ENCODE data around the gene DYNAP. TPM values are rescaled to one million over a fixed set of nuclear protein-coding genes. Genes with fewer than 3 reads are reported as not detected.

Gene DYNAP
- not detected in 2 replicates for total RNA-seq
- long read RNA-seq = 0 reads

- Mint-ChIP-seq H3K4me3 (ENCODE audit: unreplicated experiment) (no peak within 1 kb of the TSS), H3K9me3 (ENCODE audit: unreplicated experiment) (no peaks in the 10 kb centered on the region), H3K27ac (ENCODE audit: unreplicated experiment) (no peak within 1 kb of the TSS), H3K4me1 (ENCODE audit: unreplicated experiment) (no peaks in the 10 kb centered on the region), H3K27me3 (ENCODE audit: unreplicated experiment) (peaks cover 26% of the 10 kb centered on the region), H3K36me3 (ENCODE audit: unreplicated experiment) (no peaks in the 10 kb centered on the region)
- no peak for TF ChIP-seq CTCF (IDR thresholded peaks at IDR 0.05)
- DNase-seq (ENCODE audit: extremely low spot score, unreplicated experiment) = no peak
These were observed at the start of gene DYNAP for GRCh38 chr18:54590945-54591344. Gene DYNAP (plus strand): TSS chr18:54591245. CDS start chr18:54591283, 38 bp downstream.

GRCh38 chr18:54551590-54551989, 39.5 kb upstream of the DYNAP start:
- Mint-ChIP-seq H3K27ac (ENCODE audit: unreplicated experiment) (no peak overlapping the region), H3K4me3 (ENCODE audit: unreplicated experiment) (no peak overlapping the region), H3K9me3 (ENCODE audit: unreplicated experiment) (peaks cover 9% of the 10 kb centered on the region), H3K27me3 (ENCODE audit: unreplicated experiment) (no peaks in the 10 kb centered on the region), H3K4me1 (ENCODE audit: unreplicated experiment) (no peaks in the 10 kb centered on the region), H3K36me3 (ENCODE audit: unreplicated experiment) (no peaks in the 10 kb centered on the region)
- TF ChIP-seq CTCF (IDR thresholded peaks at IDR 0.05) = no peak
- no peak for DNase-seq (ENCODE audit: extremely low spot score, unreplicated experiment)

GRCh38 chr18:54555286-54555685, 35.8 kb upstream of the DYNAP start:
- DNase-seq (ENCODE audit: extremely low spot score, unreplicated experiment) = no peak
- Mint-ChIP-seq H3K27me3 (ENCODE audit: unreplicated experiment) (no peaks in the 10 kb centered on the region), H3K4me3 (ENCODE audit: unreplicated experiment) (no peak overlapping the region), H3K27ac (ENCODE audit: unreplicated experiment) (no peak overlapping the region), H3K4me1 (ENCODE audit: unreplicated experiment) (no peaks in the 10 kb centered on the region), H3K9me3 (ENCODE audit: unreplicated experiment) (peaks cover 9% of the 10 kb centered on the region), H3K36me3 (ENCODE audit: unreplicated experiment) (no peaks in the 10 kb centered on the region)
- TF ChIP-seq CTCF (IDR thresholded peaks at IDR 0.05) = no peak

GRCh38 chr18:54555996-54556395, 35.0 kb upstream of the DYNAP start:
- no peaks in the 10 kb centered on the region for H3K27me3 Mint-ChIP-seq (ENCODE audit: unreplicated experiment)
- no peak overlapping the region for H3K27ac Mint-ChIP-seq (ENCODE audit: unreplicated experiment)
- peaks cover 9% of the 10 kb centered on the region for H3K9me3 Mint-ChIP-seq (ENCODE audit: unreplicated experiment)
- no peaks in the 10 kb centered on the region for H3K36me3 Mint-ChIP-seq (ENCODE audit: unreplicated experiment)
- no peak for DNase-seq (ENCODE audit: extremely low spot score, unreplicated experiment)
- no peak overlapping the region for H3K4me3 Mint-ChIP-seq (ENCODE audit: unreplicated experiment)
- no peaks in the 10 kb centered on the region for H3K4me1 Mint-ChIP-seq (ENCODE audit: unreplicated experiment)
- TF ChIP-seq CTCF (IDR thresholded peaks at IDR 0.05) = no peak

GRCh38 chr18:54557958-54558357, 33.1 kb upstream of the DYNAP start:
- no peaks in the 10 kb centered on the region for H3K27me3 Mint-ChIP-seq (ENCODE audit: unreplicated experiment)
- no peak overlapping the region for H3K27ac Mint-ChIP-seq (ENCODE audit: unreplicated experiment)
- no peak overlapping the region for H3K4me3 Mint-ChIP-seq (ENCODE audit: unreplicated experiment)
- DNase-seq (ENCODE audit: extremely low spot score, unreplicated experiment) = no peak
- H3K36me3 Mint-ChIP-seq (ENCODE audit: unreplicated experiment) = no peaks in the 10 kb centered on the region
- H3K9me3 Mint-ChIP-seq (ENCODE audit: unreplicated experiment) = peaks cover 6% of the 10 kb centered on the region
- no peaks in the 10 kb centered on the region for H3K4me1 Mint-ChIP-seq (ENCODE audit: unreplicated experiment)
- no peak for TF ChIP-seq CTCF (IDR thresholded peaks at IDR 0.05)

All from osteocyte (in vitro differentiated cells).